ENCODE data around the gene SUMF1. TPM values are rescaled to one million over a fixed set of nuclear protein-coding genes. Genes with fewer than 3 reads are reported as not detected.
A peak's percentile ranks its signal among the peaks of the same experiment; 100 is the strongest.
"Not testable (repeated sequence)": the region's sequence is repeated elsewhere in the genome, so short reads cannot be mapped to it uniquely, and the experiment has no call there.

SUMF1 gene
- total RNA-seq, 1 experiment from 2014 or later, result 24.0 TPM

DNA sequence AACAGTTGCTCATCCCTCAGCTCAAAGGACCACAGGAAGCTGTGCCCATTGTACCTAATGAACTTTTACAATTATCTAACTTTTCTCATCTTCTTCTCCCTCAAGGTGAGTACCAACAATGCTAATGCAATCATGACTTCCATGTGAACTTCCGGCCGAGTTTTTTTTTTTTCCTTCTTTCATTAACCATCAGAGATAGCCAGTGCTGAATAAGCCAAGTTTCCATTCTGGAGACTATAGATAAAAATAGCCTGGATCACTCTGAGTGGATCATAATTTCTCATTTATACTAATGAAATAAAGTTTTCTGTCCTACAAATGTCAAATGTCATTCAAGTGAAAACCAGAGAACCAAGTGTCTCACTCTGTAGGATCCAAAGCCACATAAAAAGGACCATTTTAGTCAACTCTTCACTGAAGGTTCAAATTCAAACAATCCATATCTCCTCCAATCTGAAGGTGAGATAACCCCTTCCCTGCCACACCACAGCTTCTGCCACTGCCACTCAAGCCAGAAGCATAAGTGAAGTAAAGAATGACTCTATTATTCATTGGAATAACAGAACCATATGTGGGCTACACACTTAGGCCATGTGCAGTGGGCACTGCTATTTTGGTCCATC is 5.5 kb downstream of the SUMF1 start:
- DNase-seq (ENCODE audit: low read depth in 1 of 2, low spot score in 2 of 2), result no peak

DNA sequence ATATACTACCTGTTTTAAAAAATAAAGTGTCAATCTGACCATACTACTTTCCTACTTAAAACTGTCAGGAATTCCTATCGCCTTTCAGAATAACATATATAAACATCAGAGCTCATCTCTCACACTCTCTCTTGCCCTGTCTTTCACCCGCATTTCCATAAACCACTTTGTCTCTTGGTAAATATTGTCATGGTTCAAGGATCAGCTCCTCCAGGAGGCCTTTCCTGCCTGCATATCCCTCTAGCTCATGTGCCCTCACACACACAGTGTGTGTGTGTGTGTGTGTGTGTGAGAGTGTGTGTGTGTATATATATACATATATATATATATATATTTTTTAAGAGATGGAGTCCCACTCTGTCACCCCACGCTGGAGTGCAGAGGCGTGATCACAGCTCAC is 6.7 kb downstream of the SUMF1 start:
- H3K36me3 ChIP-seq, result no peaks in the 10 kb centered on the region
- no peak overlapping the region for H3K4me3 ChIP-seq
- H3K9me3 ChIP-seq (replicated peaks), result no peaks in the 10 kb centered on the region
- H3K27me3 ChIP-seq (replicated peaks), result no peaks in the 10 kb centered on the region
- no peak overlapping the region for H3K27ac ChIP-seq
- no peak for DNase-seq (ENCODE audit: low read depth in 1 of 2, low spot score in 2 of 2)
- no peaks in the 10 kb centered on the region for H3K4me1 ChIP-seq (replicated peaks)

More for the DNA sequence above, 5.5 kb downstream of the SUMF1 start:
- Histone ChIP-seq H3K4me3 (no peak overlapping the region), H3K4me1 (replicated peaks) (peaks cover 5% of the 10 kb centered on the region; the same call in 1 of the 2 replicates), H3K36me3 (no peaks in the 10 kb centered on the region), H3K27ac (no peak overlapping the region), H3K9me3 (replicated peaks) (no peaks in the 10 kb centered on the region), H3K27me3 (replicated peaks) (no peaks in the 10 kb centered on the region)

DNA sequence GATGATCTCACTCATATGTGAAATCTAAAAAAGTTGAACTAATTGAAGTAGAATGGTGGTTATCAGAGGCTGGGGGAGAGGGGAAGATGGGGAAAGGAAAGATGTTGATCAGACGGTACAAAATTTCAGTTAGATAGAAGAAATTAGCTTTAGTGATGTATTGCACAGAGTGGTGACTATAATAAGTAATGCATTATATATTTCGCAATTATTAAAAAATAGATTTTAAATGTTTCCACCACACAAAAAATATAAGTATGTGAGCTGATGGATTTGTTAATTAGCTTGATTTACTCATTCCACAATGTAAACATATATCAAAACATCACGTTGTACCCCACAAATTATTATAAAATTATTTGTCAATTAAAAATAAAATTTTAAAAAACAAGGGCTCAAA is 8.1 kb downstream of the SUMF1 start:
- Histone ChIP-seq H3K27me3 (replicated peaks) (no peaks in the 10 kb centered on the region), H3K36me3 (no peaks in the 10 kb centered on the region), H3K9me3 (replicated peaks) (no peaks in the 10 kb centered on the region), H3K4me1 (replicated peaks) (no peaks in the 10 kb centered on the region), H3K27ac (no peak overlapping the region), H3K4me3 (no peak overlapping the region)
- DNase-seq (ENCODE audit: low read depth in 1 of 2, low spot score in 2 of 2), result no peak

DNA sequence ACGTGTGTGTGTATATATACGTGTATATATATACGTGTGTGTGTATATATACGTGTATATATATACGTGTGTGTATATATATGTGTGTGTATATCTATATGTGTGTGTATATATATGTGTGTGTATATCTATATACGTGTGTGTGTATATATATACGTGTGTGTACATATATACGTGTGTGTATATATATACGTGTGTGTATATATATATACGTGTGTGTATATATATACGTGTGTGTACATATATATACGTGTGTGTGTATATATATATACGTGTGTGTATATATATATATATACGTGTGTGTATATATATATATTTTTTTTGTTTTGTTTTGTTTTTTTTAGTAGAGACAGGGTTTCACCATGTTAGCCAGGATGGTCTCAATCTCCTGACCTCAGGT is 10.3 kb downstream of the SUMF1 start:
- not testable (repeated sequence) for H3K9me3 ChIP-seq (replicated peaks); H3K4me1 ChIP-seq (replicated peaks); H3K36me3 ChIP-seq; DNase-seq (ENCODE audit: low read depth in 1 of 2, low spot score in 2 of 2); H3K4me3 ChIP-seq; H3K27me3 ChIP-seq (replicated peaks); H3K27ac ChIP-seq

DNA sequence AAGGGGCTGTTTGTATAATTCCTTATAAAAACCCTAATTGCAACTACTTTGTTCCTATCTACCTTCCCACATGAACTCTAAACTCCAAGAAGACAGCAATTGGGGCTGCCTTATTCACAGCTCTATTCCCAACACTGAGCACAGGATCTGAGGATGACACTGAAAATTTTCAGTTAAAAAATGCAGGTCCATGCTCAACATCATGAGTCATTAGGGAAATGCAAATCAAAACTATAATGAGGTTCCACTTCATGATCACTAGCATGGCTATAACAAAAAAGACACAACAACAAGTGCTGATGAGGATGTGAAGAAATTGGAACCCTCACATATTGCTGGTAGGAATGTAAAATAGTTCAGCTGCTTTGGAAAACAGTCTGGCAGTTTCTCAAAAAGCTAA is 12.9 kb downstream of the SUMF1 start:
- Histone ChIP-seq H3K4me3 (no peak overlapping the region), H3K27me3 (replicated peaks) (no peaks in the 10 kb centered on the region), H3K9me3 (replicated peaks) (no peaks in the 10 kb centered on the region), H3K36me3 (no peaks in the 10 kb centered on the region), H3K27ac (no peak overlapping the region), H3K4me1 (replicated peaks) (no peaks in the 10 kb centered on the region)
- DNase-seq (ENCODE audit: low read depth in 1 of 2, low spot score in 2 of 2), result no peak

DNA sequence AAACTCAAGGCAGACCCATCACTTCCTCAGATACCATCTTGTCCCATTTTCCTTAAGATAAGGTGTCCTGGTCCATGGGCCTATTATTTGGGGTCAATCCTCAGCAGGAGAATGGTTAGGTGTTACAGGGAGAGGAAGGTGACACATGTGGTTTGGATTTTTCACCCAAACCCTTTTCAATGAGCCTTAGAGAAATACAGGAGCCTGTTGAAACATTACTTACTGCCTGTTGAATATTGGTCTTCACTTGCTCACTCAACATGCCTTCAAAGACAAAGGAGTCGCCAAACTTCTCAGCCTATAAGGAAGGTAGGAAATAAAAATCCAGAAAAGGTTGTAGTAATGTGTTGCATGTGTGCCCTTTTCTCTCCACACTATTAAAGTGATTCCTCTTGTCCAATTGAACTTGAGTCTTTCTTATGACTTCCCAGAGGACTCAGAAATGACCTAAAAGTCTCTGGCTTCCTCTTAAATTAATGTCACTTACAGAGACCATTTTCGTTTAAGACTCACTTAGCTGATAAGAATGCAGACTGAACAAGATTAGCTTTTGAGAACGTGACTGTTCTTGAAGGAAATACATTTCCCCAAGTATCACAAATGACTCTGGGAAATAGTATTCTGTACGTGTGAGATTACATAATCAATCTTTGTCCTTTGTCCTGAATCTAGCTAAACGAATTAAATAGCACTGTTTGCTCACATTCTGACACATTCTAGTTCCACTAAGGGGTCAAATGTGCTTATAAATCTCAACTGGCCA is 17.8 kb downstream of the SUMF1 start:
- Histone ChIP-seq H3K9me3 (replicated peaks) (no peaks in the 10 kb centered on the region), H3K27me3 (replicated peaks) (no peaks in the 10 kb centered on the region), H3K27ac (no peak overlapping the region), H3K4me3 (no peak overlapping the region), H3K4me1 (replicated peaks) (no peaks in the 10 kb centered on the region), H3K36me3 (no peaks in the 10 kb centered on the region)
- no peak for DNase-seq (ENCODE audit: low read depth in 1 of 2, low spot score in 2 of 2)

DNA sequence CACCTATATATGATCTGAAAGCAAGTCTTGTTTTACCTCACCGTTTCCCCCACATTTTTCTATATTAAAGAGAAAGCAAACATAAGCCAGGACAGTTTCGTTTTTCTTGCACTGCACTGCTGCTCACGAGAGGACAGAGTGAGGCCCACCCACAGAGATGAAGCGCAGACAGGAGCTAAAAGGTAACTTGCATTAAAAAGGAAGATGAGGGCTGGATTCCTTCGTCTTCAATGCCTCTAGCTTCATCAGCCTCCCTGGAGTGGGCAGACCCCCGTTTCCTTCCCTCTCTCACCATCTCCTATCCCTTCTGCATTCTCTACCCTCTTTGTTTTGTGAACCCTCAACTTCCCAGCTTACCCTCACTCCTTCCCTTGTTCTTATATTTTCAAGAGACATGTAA is 18.9 kb downstream of the SUMF1 start:
- Histone ChIP-seq H3K9me3 (replicated peaks) (no peaks in the 10 kb centered on the region), H3K27ac (no peak overlapping the region), H3K4me3 (no peak overlapping the region), H3K4me1 (replicated peaks) (no peaks in the 10 kb centered on the region), H3K36me3 (no peaks in the 10 kb centered on the region), H3K27me3 (replicated peaks) (no peaks in the 10 kb centered on the region)
- no peak for DNase-seq (ENCODE audit: low read depth in 1 of 2, low spot score in 2 of 2)

DNA sequence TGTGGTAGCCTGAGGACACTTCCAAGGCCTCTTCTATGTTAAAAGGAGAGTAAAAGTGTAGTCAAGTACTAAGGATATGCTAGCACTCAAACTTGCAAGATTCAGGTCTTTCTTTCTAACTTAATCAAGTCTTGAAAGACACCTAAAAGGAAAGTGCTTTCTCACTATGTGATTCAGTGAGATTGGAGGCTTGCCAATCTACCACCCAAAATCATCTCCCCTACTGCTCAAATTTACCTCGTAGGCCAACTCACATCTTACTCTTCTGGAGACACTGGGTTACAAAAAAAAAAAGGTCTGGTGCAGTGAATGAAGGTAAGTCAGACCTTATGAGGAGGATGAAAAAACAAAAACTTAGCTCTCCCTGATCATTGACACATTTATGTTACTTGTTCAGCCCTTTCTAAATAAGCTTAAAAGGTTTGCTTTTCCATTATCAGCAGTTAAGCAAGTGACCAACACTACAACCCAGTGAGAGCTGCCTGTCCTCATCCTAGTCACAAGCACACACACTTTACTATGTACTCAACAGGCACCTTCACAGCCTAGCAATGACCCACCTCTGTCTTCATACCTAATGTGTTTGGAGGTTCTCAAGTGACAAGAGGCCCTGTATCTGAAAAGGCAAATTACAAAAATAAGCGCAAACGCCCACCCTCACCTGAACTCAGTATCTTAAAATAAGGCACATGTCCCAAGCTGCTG is 19.6 kb downstream of the SUMF1 start:
- Histone ChIP-seq H3K27me3 (replicated peaks) (no peaks in the 10 kb centered on the region), H3K4me1 (replicated peaks) (no peaks in the 10 kb centered on the region), H3K4me3 (no peak overlapping the region), H3K27ac (no peak overlapping the region), H3K36me3 (no peaks in the 10 kb centered on the region), H3K9me3 (replicated peaks) (no peaks in the 10 kb centered on the region)
- DNase-seq (ENCODE audit: low read depth in 1 of 2, low spot score in 2 of 2), result no peak

DNA sequence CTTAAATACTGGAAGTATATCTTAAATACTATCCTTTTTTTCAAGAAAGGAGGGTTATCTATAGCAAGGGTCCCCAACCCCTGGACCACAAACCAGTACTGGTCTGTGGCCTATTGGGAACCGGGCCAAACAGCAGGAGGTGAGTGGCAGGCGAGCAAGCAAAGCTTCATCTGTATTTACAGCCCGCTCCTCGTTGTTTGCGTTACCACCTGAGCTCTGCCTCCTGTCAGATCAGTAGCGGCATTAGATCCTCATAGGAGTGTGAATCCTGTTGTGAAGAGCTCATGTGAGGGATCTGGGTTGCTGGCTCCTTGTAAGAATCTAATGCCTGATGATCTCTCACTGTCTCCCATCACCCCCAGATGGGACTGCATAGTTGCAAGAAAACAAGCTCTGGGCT is 26.1 kb downstream of the SUMF1 start:
- no peaks in the 10 kb centered on the region for H3K4me1 ChIP-seq (replicated peaks)
- H3K27ac ChIP-seq, result no peak overlapping the region
- H3K4me3 ChIP-seq, result no peak overlapping the region
- no peaks in the 10 kb centered on the region for H3K27me3 ChIP-seq (replicated peaks)
- DNase-seq (ENCODE audit: low read depth in 1 of 2, low spot score in 2 of 2), result no peak
- no peaks in the 10 kb centered on the region for H3K9me3 ChIP-seq (replicated peaks)
- H3K36me3 ChIP-seq, result no peaks in the 10 kb centered on the region

DNA sequence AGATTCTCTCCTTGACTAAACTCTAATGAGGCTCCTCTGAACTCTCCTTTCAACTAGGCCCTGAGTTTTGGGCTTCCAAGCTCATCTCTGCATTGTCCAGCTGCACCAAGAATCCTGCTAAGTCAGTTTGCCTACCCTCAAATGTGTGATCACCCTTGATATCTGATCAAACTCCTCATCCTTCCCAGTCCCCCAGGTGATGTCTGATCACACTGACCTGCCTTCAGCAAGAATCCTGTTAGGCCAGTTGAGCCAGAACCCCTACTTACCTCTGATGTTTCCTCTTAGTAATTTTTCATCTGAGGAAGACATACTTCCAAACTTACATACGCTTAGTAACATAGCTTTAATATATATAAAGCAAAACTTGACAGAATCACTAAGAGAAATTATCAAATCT is 28.8 kb downstream of the SUMF1 start:
- no peak overlapping the region for H3K4me3 ChIP-seq
- no peaks in the 10 kb centered on the region for H3K36me3 ChIP-seq
- no peaks in the 10 kb centered on the region for H3K9me3 ChIP-seq (replicated peaks)
- H3K27ac ChIP-seq, result no peak overlapping the region
- no peak for DNase-seq (ENCODE audit: low read depth in 1 of 2, low spot score in 2 of 2)
- H3K4me1 ChIP-seq (replicated peaks), result no peaks in the 10 kb centered on the region
- H3K27me3 ChIP-seq (replicated peaks), result no peaks in the 10 kb centered on the region

DNA sequence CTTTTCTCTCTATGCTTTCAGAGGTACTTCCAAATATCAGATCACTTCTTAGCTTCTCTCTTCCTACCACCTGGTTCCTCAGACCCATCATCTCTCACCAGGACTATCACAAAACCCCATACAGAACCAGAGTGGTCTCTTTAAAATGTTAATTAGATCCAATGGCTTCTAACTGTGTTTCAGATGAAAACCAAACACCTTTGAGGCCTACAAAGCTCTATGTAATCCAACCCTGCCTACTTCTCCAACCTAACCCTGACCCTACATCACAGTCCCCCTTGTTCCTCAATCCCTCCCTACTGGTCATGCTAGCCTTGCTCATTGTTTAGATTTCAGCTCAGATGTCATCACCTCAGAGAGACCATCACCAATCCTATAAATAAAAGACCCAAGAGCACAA is 34.8 kb downstream of the SUMF1 start:
- Histone ChIP-seq H3K4me1 (replicated peaks) (no peaks in the 10 kb centered on the region), H3K4me3 (no peak overlapping the region), H3K27ac (no peak overlapping the region), H3K27me3 (replicated peaks) (no peaks in the 10 kb centered on the region), H3K36me3 (no peaks in the 10 kb centered on the region), H3K9me3 (replicated peaks) (no peaks in the 10 kb centered on the region)
- DNase-seq (ENCODE audit: low read depth in 1 of 2, low spot score in 2 of 2), result no peak

DNA sequence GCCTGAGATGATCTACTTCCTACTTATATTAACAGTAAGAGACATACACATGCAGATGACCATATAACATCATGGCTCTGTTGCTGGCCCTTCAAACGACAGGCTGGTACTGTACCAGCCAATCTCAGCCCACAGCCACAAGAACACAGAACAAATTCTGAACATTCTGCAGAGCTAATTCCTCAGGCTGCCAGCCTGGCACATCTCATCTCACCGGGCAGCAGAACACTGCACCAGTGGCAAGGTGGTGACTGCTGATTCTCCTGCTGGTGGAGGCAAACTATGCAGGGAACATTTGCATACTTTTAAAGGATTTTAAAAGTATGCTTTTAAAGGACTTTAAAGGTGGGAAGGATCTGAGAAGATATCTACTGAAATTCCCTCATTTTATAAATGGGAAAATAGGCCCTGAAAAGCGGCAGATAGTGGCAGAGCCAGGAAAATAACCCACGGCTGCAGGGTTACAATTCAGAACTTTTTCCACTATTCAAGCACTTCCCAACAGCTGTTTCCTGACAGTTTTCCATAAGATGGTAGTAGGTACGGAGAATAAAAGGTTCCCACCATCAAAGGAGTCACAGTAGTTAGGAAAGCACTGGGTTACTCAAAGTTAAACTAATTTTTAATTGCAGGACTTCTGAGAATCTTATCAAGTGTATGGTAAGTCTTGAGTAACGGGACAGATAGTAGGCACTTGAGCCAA is 37.3 kb downstream of the SUMF1 start:
- Histone ChIP-seq H3K27ac (no peak overlapping the region), H3K27me3 (replicated peaks) (no peaks in the 10 kb centered on the region), H3K36me3 (no peaks in the 10 kb centered on the region), H3K4me3 (no peak overlapping the region), H3K4me1 (replicated peaks) (peaks cover 10% of the 10 kb centered on the region), H3K9me3 (replicated peaks) (no peaks in the 10 kb centered on the region)
- no peak for DNase-seq (ENCODE audit: low read depth in 1 of 2, low spot score in 2 of 2)

DNA sequence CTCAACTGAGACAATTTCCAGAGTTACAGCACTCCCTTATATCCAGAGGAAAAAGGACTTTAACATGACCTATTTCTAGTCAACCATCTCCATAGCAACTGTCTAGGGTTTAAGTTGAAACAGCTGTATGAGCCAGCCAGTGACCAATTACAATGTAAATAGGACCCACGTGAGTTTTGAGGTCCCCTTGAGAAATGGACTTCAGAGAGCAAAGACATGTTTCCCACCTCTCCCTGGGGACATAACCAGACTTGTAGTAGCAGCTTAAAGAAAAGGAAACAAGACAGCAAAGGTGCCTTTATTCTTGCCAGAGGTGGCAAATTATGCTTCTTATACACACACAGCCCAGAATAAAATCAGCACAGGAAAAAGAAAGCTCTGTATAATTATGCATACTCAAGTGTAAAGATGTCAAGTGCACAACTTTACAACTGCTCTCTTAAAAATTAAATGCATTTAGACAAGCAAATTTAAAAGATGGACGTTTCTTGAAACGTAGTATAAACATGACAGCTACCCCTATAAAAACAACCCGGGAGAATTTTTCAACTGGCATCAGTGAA is 40.2 kb downstream of the SUMF1 start:
- Histone ChIP-seq H3K27ac (no peak overlapping the region), H3K4me3 (no peak overlapping the region), H3K36me3 (no peaks in the 10 kb centered on the region), H3K27me3 (replicated peaks) (no peaks in the 10 kb centered on the region), H3K4me1 (replicated peaks) (peaks cover 10% of the 10 kb centered on the region), H3K9me3 (replicated peaks) (no peaks in the 10 kb centered on the region)
- DNase-seq (ENCODE audit: low read depth in 1 of 2, low spot score in 2 of 2), result peak in 1 of 2 experiments; percentile 14

Measured in SJSA1 (cell line).